Measurements from ENCODE around the gene MRPL49. TPM values are rescaled to one million over a fixed set of nuclear protein-coding genes. Genes with fewer than 3 reads are reported as not detected.

Gene MRPL49
- polyA plus RNA-seq, 2 of the 4 experiments (the other 2 are of a cell fraction), result 55.5 to 65.5 TPM

DNA sequence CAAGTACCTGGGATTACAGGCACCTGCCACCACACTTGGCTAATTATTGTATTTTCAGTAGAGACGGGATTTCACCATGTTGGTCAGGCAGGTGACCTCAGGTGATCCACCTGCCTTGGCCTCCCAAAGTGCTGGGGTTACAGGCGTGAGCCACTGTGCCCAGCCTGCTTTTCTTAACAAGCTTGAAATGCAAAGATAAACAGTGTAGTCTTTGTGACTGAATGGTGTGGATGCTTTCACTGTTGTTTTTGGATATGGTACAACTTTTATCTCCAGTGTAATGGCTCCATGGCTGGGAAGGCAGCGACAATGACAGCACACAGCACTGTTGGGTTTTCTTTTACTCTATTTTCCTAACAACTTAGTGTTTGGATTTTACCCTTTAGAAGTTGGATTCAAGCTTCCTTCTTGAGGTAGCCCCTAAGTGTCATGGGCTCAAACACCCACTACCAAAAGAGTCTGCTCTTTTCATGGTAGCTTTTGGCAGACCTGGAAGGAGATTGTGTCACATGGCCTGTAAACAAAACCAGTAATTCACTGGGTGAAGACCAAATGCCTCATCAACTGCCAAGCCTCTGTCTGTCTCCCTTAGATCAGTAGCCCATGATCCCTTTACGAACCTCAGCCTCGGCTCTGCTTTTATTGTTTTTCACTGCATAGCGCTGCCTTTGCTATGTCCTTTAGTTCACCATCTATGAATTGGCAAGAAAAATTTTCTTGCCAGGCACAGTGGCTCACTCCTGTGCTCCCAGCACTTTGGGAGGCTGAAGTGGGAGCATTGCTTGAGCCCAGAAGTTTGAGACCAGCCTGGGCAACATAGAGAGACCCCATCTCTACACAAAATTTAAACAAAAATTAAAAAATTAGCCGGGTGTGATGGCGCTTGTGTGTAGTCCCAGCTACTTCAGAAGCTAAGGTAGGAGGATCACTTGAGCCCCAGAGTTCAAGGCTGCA is 19.7 kb upstream of the MRPL49 start:
- Histone ChIP-seq H3K27ac (no peak overlapping the region), H3K4me3 (no peak overlapping the region), H3K9me3 (no peaks in the 10 kb centered on the region), H3K4me2 (no peak overlapping the region), H3K4me1 (peaks cover under 1% of the 10 kb centered on the region; the same call in 1 of the 3 replicates)
- no peak for TF ChIP-seq MAZ (IDR thresholded peaks at IDR 0.05; ENCODE audit: borderline replicate concordance, low read depth, low read length)
- no peak for FAIRE-seq
- DNase-seq (ENCODE audit: low read depth in 1 of 2, low spot score in 1 of 2), result no peak
- no peak for ATAC-seq
- WGBS (ENCODE audit: missing lambda C conversion rate), result 96% methylated on average over 8 of the region's 8 CpGs
- CTCF ChIA-PET, result interaction anchor here (0.8 to 4.6 kb wide), 5 partner anchors 8 to 89 kb away, joined by 3 to 24 read pairs (median 3); partner anchors contain the start of genes ARL2 and TM7SF2
- POLR2A ChIA-PET, result interaction anchor here (0.6 to 1.5 kb wide), 5 partner anchors 8 to 15 kb away, joined by 3 to 4 read pairs (median 3); partner anchors contain the start of genes TM7SF2 and ZNHIT2

- ATAC-seq (no peak), DNase-seq (ENCODE audit: low read depth in 1 of 2, low spot score in 1 of 2) (no peak), FAIRE-seq (no peak)
- H3K4me3 ChIP-seq, result no peak overlapping the region
- no peak overlapping the region for H3K27ac ChIP-seq
- H3K4me1 ChIP-seq, result no peaks in the 10 kb centered on the region
- H3K9me3 ChIP-seq, result no peaks in the 10 kb centered on the region
- POLR2A ChIA-PET, result interaction anchor here (1.1 to 1.4 kb wide), 2 partner anchors 8 to 9 kb away, joined by 3 read pairs; partner anchors contain the start of gene TM7SF2
- TF ChIP-seq ZNF302 (CRISPR knock-in tag; IDR thresholded peaks at IDR 0.05), result no peak
- TF ChIP-seq, protein P1, sequence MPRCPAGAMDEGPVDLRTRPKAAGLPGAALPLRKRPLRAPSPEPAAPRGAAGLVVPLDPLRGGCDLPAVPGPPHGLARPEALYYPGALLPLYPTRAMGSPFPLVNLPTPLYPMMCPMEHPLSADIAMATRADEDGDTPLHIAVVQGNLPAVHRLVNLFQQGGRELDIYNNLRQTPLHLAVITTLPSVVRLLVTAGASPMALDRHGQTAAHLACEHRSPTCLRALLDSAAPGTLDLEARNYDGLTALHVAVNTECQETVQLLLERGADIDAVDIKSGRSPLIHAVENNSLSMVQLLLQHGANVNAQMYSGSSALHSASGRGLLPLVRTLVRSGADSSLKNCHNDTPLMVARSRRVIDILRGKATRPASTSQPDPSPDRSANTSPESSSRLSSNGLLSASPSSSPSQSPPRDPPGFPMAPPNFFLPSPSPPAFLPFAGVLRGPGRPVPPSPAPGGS (IDR thresholded peaks at IDR 0.05), result no peak
- TF ChIP-seq EHF (CRISPR knock-in tag; IDR thresholded peaks at IDR 0.05), result no peak
- no peak for TF ChIP-seq E2F6 (IDR thresholded peaks at IDR 0.05; ENCODE audit: borderline replicate concordance, low read depth)
- no peak for TF ChIP-seq BHLHE40 (IDR thresholded peaks at IDR 0.05; ENCODE audit: low read depth, low read length)
- TF ChIP-seq RNF2 (IDR thresholded peaks at IDR 0.05; ENCODE audit: borderline replicate concordance, low read depth), result no peak
- no peak for TF ChIP-seq ESRRA (IDR thresholded peaks at IDR 0.05; ENCODE audit: borderline replicate concordance, low read length)
- no peak for TF ChIP-seq RARB (CRISPR knock-in tag; IDR thresholded peaks at IDR 0.05)
- TF ChIP-seq HOXB13 (CRISPR knock-in tag; IDR thresholded peaks at IDR 0.05; ENCODE audit: low read depth), result no peak
- TF ChIP-seq, protein P2, sequence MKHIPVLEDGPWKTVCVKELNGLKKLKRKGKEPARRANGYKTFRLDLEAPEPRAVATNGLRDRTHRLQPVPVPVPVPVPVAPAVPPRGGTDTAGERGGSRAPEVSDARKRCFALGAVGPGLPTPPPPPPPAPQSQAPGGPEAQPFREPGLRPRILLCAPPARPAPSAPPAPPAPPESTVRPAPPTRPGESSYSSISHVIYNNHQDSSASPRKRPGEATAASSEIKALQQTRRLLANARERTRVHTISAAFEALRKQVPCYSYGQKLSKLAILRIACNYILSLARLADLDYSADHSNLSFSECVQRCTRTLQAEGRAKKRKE (CRISPR knock-in tag; IDR thresholded peaks at IDR 0.05; ENCODE audit: low read depth), result no peak
- no peak for TF ChIP-seq HMGXB4 (CRISPR knock-in tag; IDR thresholded peaks at IDR 0.05; ENCODE audit: borderline replicate concordance)
- TF ChIP-seq HEYL (CRISPR knock-in tag; IDR thresholded peaks at IDR 0.05), result no peak
- CTCF ChIA-PET, result interaction anchor here (0.8 to 4.6 kb wide), 4 partner anchors 10 to 90 kb away, joined by 3 to 24 read pairs (median 3); partner anchors contain the start of genes ARL2 and TM7SF2
- no peak overlapping the region for H3K4me2 ChIP-seq
Observed at GRCh38 chr11:65103476-65103875, 18.6 kb upstream of the MRPL49 start.

- Histone ChIP-seq H3K27ac (no peak overlapping the region), H3K4me1 (no peaks in the 10 kb centered on the region), H3K4me3 (no peak overlapping the region), H3K9me3 (no peaks in the 10 kb centered on the region), H3K4me2 (no peak overlapping the region)
- TF ChIP-seq MYC (IDR thresholded peaks at IDR 0.05; ENCODE audit: borderline replicate concordance, low read length), result no peak
- TF ChIP-seq, protein P1 (IDR thresholded peaks at IDR 0.05), result no peak
- CTCF ChIA-PET, result interaction anchor here (4.6 kb wide), 1 partner anchor 9 kb away, joined by 24 read pairs; the partner anchor contains the start of gene TM7SF2
- POLR2A ChIA-PET, result no interaction called here
- WGBS (ENCODE audit: missing lambda C conversion rate), result 81% methylated on average over 4 of the region's 4 CpGs
- no peak for FAIRE-seq
- no peak for ATAC-seq
- DNase-seq (ENCODE audit: low read depth in 1 of 2, low spot score in 1 of 2), result no peak
Observed at GRCh38 chr11:65104628-65105027, 17.5 kb upstream of the MRPL49 start.
